Kasumi-1 (cell line): ENCODE data around the gene SEC63.
"Not testable (repeated sequence)": the region's sequence is repeated elsewhere in the genome, so short reads cannot be mapped to it uniquely, and the experiment has no call there.

Experiments used
- DNase-seq, 2 experiments: peaks; one replicate each; lab custom pipeline; 2025; lab: John Stamatoyannopoulos, UW

The SEC63 gene

GRCh38 chr6:107928984-107929383 is 29.0 kb downstream of the SEC63 start:
- DNase-seq, result no peak

DNA sequence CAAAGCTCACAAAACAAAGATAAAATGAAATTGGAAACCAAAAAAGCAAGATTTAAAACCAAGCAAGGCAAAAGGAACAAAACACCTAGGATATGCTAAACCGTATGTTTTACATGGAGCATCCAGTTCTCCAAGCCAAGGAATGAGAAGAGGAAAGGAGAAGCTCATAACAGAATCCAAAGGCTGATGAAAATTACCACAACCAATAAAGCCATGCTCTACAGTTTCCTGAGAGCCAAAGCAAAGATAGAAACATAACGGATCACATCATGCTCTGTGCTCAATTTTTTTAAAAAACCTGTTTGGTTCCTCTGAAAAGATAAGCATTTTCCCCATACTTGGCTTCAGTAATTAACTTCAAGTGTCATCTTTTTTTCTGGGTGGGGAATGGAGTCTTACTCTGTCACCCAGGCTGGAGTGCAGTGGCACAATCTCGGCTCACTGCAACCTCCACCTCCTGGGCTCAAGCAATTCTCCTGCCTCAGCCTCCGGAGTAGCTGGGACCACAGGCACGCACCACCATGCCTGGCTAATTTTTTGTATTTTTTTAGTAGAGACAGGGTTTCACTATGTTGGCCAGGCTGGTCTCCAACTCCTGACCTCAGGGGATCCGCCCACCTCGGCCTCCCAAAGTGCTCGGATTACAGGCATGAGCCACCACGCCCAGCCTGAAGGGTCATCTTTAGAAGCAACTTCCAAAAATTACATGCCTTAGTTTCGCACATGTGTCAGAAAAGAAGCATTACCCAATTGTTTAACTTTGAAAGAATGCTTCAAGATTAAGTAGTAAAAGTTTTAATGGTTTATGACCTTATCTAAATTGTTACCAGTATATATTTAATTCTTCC is 31.1 kb downstream of the SEC63 start:
- not testable (repeated sequence) for DNase-seq

GRCh38 chr6:107917451-107918375 is 40.3 kb downstream of the SEC63 start:
- DNase-seq, result no peak

DNA sequence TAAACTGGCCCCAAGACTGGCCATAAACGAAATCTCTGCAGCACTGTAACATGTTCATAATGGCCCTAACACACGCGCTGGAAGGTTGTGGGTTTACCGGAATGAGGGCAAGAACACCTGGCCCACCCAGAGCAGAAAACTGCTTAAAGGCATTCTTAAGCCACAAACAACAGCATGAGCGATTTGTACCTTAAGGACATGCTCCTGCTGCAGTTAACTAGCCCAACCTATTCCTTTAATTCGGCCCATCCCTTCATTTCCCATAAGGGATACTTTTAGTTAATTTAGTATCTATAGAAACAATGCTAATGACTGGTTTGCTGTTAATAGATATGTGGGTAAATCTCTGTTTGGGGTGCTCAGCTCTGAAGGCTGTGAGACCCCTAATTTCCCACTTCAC is 41.0 kb downstream of the SEC63 start:
- DNase-seq, result not testable (repeated sequence)

- DNase-seq, result no peak
Measured at GRCh38 chr6:107911692-107912091, 46.3 kb downstream of the SEC63 start.

GRCh38 chr6:107894809-107895396 is 63.1 kb downstream of the SEC63 start:
- no peak for DNase-seq

- not testable (repeated sequence) for DNase-seq
Measured at GRCh38 chr6:107890431-107890830, 67.6 kb downstream of the SEC63 start.

DNA sequence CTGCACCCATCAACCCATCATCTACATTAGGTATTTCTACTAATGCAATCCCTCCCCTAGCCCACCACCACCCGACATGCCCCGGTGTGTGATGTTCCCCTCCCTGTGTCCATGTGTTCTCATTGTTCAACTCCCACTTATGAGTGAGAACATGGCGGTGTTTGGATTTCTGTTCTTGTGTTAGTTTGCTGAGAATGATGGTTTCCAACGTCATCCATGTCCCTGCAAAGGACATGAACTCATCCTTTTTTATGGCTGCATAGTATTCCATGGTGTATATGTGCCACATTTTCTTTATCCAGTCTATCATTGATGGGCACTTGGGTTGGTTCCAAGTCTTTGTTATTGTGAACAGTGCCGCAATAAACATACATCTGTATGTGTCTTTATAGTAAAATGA is 72.1 kb downstream of the SEC63 start:
- DNase-seq, result not testable (repeated sequence)

- DNase-seq, result no peak
Measured at GRCh38 chr6:107879941-107880340, 78.1 kb downstream of the SEC63 start.

DNA sequence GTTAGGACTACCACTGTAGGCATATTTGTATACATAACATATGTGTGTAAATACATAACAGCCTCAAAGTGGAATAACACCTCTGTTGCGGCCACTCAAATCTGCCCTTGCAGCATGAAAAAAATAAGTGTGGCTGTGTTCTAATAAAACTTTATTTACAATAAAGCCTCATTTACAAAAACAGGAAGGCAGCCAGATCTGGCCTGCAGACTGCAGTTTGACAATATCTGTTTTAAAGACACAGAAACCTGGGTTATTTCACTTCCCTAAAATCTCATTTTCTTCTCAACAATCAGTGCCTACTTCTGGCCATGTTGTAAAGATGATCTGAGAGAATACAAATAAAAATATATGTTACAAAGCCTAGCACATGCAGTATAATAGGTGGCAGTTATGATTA is 80.0 kb downstream of the SEC63 start:
- DNase-seq, result peak in 1 of 2 experiments; percentile 20

DNA sequence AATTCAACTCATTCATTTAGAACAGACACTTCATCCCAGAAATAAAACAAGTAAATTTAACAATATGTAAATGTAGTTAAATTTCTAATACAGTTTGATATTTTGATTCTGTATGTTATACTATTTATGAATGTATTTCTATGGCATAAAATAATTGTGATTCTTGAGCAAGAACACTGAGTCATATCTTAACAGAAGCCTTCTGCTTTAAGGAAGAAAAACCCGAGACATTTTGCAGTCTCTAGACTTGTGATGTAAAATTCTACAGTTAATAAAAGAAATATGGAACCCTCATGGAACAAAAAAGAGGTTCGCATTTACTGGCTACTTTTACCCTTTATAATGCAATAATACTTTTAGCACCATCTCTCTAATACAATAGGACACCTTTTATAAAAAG is 86.0 kb downstream of the SEC63 start:
- no peak for DNase-seq

DNA sequence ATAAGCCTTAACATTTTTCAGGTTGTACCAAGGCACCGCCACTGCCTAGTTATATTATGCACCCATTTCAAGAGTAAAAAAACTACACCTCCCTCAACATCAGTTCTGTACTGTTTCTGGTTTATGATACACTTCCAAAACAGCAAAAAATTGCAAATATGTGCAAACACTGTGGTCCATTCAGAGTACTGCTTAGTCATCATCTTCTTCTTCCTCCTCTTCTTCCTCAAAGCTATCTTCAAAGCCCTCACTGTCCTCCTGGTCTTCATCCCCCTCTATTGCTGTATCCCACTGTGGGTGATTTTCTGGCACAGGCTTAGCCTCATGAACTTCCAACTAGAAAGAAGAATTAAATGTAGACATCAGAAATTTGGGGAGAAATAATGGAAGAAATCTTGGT is 86.5 kb downstream of the SEC63 start:
- DNase-seq, result not testable (repeated sequence)

DNA sequence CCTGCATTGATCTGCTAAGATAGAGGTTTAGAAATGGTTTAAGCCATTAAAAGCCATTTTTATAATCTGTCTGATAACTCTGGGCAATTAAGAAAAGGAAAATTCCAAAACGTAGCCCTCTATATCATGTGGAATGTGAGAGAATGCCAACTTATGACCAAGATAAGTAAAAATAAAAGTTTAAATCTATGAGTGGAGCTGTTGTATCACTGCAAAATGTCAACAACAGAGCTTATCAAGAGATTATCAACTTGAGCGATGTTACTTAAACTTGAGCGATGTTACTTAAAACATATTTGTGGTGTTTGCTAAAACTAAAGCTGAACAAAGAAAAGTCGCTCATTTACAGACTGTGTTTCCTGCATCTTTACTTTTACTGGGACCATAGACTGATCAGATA is 87.0 kb downstream of the SEC63 start:
- DNase-seq, result no peak

DNA sequence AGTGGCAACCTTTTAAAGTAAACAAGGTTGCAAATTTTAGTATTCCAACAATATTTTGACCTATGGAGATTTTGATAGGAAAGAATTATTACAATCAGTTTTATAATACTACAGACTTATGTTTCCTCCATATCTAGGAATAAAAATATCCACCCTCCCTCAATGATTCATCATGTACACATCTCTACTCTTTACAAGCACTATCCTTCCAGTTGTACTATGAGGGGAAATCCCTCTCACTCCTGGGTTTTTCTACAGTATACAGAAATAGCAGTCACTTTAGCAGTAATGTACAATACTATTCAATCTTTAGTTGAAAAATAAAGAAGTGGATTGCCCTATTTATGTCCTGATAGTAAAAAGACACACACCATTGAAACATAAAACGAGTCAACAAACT is 87.6 kb downstream of the SEC63 start:
- no peak for DNase-seq

- no peak for DNase-seq
Measured at GRCh38 chr6:107869871-107870270, 88.1 kb downstream of the SEC63 start.

DNA sequence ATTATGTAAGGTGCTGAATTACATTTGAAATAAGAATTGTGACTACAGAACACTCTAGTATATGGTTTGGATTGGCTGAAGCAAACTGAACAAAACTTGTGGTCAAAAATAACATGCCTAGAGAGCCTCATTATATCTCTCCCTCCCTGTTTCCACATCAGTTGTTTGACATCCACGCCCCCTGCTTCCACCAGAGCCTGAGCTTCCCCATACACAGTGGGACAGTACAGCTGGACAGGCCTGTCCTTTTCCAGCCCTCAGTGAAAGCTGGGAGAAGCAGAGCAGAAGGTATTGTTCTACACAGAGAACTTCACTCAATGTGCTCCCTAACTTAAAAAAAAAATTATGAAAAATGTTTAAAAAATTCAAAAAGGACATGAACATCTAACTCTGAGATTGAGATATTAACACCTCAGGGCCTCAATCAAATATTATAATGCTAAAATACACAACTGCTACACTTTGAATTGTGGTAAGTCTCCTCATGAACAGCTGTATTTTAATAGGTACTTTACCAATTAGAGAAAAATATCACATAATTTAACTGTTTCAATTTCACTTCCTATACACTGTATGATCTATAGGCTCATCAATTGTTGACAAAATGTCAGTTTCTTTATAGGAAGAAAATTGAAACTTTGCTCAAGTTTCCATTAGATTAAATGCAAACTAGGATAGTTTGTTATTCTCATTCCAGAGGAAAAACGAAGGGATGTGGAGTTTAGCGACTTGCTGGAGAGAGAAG is 89.0 kb downstream of the SEC63 start:
- DNase-seq, result no peak

GRCh38 chr6:107867302-107867615 is 90.7 kb downstream of the SEC63 start:
- DNase-seq, result no peak

DNA sequence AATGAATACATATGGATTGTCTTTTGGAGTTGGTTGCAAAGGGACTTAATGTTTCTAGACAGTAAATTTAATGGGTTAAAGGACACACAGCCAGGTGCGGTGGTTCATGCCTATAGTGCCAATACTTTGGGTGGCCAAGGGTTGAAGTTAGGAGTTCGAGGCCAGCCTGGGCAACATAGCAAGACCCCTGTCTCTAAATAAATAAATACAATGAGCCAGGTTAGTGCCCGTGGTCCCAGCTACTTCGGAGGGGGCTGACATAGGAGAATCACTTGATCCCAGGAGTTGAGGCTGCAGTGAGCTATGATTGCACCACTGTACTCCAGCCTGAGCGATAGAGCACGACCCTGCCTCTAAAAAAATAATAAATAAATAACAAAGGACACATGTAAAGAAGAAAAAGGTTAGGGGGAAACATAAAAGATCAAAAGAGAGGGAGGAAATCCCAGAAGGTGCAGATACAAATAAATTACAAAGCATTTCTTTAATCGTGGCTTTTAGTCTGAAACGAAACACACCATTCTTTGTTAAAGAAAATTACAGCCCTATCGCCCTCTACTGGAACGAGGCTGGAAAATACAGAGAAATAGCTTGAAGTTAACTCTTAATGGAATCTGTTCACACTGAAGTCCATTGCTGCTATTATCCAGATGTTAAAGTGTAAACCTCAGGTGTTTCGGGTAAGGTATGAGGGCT is 91.3 kb downstream of the SEC63 start:
- peak; percentile 64 to 75 for DNase-seq

GRCh38 chr6:107864226-107865127 is 93.5 kb downstream of the SEC63 start:
- no peak for DNase-seq

- DNase-seq, result no peak
Measured at GRCh38 chr6:107862383-107862782, 95.6 kb downstream of the SEC63 start.
